GM06990 (cell line): ENCODE measurements around the gene PDZD2.
"Not testable (repeated sequence)": the region's sequence is repeated elsewhere in the genome, so short reads cannot be mapped to it uniquely, and the experiment has no call there.

Experiments
- DNase-seq: peaks from one replicate; pipeline ENCODE4 v3.0.0-alpha.2; 2011; ENCODE audit not compliant: insufficient read length; ENCODE audit errors: extremely low read depth
- H3K27me3 ChIP-seq: replicated peaks from 2 replicates; pipeline ENCODE4 v1.6.0; 2011; ENCODE audit warnings: low read length; ENCODE audit not compliant: control insufficient read depth, insufficient read depth
- H3K36me3 ChIP-seq: 2 replicates; pipeline ENCODE4 v1.5.1; 2011; ENCODE audit warnings: low read length; ENCODE audit not compliant: control insufficient read depth, insufficient read depth
- H3K4me3 ChIP-seq: replicated peaks from 2 replicates; pipeline ENCODE4 v1.5.1; 2011; ENCODE audit warnings: low read depth, mild to moderate bottlenecking, control low read depth, low read length
- CTCF ChIP-seq: IDR thresholded peaks from 2 replicates; pipeline ENCODE4 v1.5.1; 2011; ENCODE audit warnings: low read length, control low read depth, mild to moderate bottlenecking, inconsistent platforms; ENCODE audit not compliant: insufficient read depth, poor library complexity, severe bottlenecking

PDZD2 gene

GRCh38 chr5:32071351-32071944 lies 432.5 kb downstream of the PDZD2 start:
- Histone ChIP-seq H3K36me3 (no peaks in the 10 kb centered on the region), H3K27me3 (no peaks in the 10 kb centered on the region), H3K4me3 (no peak overlapping the region)
- no peak for DNase-seq
- TF ChIP-seq CTCF = no peak

GRCh38 chr5:32072054-32072453 lies 433.1 kb downstream of the PDZD2 start:
- no peak overlapping the region for H3K4me3 ChIP-seq
- H3K36me3 ChIP-seq = no peaks in the 10 kb centered on the region
- TF ChIP-seq CTCF = no peak
- DNase-seq = no peak
- no peaks in the 10 kb centered on the region for H3K27me3 ChIP-seq

GRCh38 chr5:32074401-32074800 lies 435.5 kb downstream of the PDZD2 start:
- Histone ChIP-seq H3K4me3 (no peak overlapping the region), H3K27me3 (no peaks in the 10 kb centered on the region), H3K36me3 (no peaks in the 10 kb centered on the region)
- no peak for DNase-seq
- TF ChIP-seq CTCF = no peak

GRCh38 chr5:32076699-32077695 lies 438.1 kb downstream of the PDZD2 start:
- peak; percentile 65 for TF ChIP-seq CTCF
- H3K27me3 ChIP-seq = no peaks in the 10 kb centered on the region
- H3K4me3 ChIP-seq = no peak overlapping the region
- no peaks in the 10 kb centered on the region for H3K36me3 ChIP-seq
- no peak for DNase-seq

- H3K4me3 ChIP-seq, H3K36me3 ChIP-seq: not testable (repeated sequence)
Observed at GRCh38 chr5:32078855-32079254, 439.9 kb downstream of the PDZD2 start.

GRCh38 chr5:32080565-32080964 lies 441.6 kb downstream of the PDZD2 start:
- not testable (repeated sequence) for H3K36me3 ChIP-seq, H3K4me3 ChIP-seq, H3K27me3 ChIP-seq, DNase-seq

More at GRCh38 chr5:32078855-32079254, 439.9 kb downstream of the PDZD2 start:
- H3K27me3 ChIP-seq, DNase-seq: not testable (repeated sequence)
